Vagina (tissue), 2 donors: Measurements from ENCODE around the gene RNU1-1.
"Not testable (repeated sequence)": the region's sequence is repeated elsewhere in the genome, so short reads cannot be mapped to it uniquely, and the experiment has no call there.

Experiments used
- POLR2AphosphoS5 ChIP-seq, 2 donors: sonication (generic); formaldehyde crosslinking; IDR thresholded peaks; one replicate each; pipeline ENCODE4 v1.9.0; 2017; ENCODE audit warnings: antibody characterized with exemption in 2 of 2, mild to moderate bottlenecking in 2 of 2, low read depth in 1 of 2; ENCODE audit not compliant: insufficient read depth in 1 of 2
- TF ChIP-seq, protein P1 (sequence below), 3 experiments: fragments of 450-650 bp in 2 of 3; fragments of 200-600 bp in 1 of 3; sonication (generic) in 1 of 3; IDR thresholded peaks; one replicate each; pipeline ENCODE4 v1.5.1; 2017 to 2019; ENCODE audit warnings: antibody characterized with exemption in 3 of 3, mild to moderate bottlenecking in 2 of 3, moderate library complexity in 2 of 3

DNA sequence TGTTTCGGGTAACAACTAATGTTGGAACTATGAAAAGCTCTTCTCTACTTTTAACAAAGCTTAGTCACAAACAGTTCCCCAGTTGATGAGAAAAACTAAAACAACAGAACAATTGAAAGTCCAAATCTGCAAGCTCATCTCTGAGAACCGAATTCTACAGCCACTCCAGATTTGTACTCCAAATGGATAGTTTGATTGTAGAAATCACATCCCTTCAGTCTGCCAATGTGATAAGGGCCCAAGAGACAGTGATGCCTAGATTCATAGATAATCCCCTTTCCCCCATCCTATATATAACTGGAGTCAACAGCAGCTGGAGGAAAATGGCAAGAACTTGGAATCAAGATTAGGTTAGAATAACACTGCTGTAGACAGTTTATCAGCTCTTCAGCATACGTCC is 14.3 kb upstream of the RNU1-1 start:
- TF ChIP-seq POLR2AphosphoS5 (IDR thresholded peaks at IDR 0.05; ENCODE audit: insufficient read depth in 1 of 2, low read depth in 1 of 2): not testable (repeated sequence)
- TF ChIP-seq, protein P1, sequence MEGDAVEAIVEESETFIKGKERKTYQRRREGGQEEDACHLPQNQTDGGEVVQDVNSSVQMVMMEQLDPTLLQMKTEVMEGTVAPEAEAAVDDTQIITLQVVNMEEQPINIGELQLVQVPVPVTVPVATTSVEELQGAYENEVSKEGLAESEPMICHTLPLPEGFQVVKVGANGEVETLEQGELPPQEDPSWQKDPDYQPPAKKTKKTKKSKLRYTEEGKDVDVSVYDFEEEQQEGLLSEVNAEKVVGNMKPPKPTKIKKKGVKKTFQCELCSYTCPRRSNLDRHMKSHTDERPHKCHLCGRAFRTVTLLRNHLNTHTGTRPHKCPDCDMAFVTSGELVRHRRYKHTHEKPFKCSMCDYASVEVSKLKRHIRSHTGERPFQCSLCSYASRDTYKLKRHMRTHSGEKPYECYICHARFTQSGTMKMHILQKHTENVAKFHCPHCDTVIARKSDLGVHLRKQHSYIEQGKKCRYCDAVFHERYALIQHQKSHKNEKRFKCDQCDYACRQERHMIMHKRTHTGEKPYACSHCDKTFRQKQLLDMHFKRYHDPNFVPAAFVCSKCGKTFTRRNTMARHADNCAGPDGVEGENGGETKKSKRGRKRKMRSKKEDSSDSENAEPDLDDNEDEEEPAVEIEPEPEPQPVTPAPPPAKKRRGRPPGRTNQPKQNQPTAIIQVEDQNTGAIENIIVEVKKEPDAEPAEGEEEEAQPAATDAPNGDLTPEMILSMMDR (IDR thresholded peaks at IDR 0.05): not testable (repeated sequence)
